Parathyroid adenoma (tissue), 2 donors: Measurements from ENCODE around the gene DOCK2.

ENCODE experiments used
- H2AFZ ChIP-seq: fragments of 300-600 bp; sonication (generic); one replicate; pipeline ENCODE4 v1.7.0; 2017; ENCODE audit warnings: antibody characterized with exemption, mild to moderate bottlenecking
- H3K27ac ChIP-seq: fragments of 300-600 bp; sonication (generic); one replicate; pipeline ENCODE4 v1.7.0; 2017
- H3K27me3 ChIP-seq: fragments of 300-600 bp; sonication (generic); one replicate; pipeline ENCODE4 v1.7.0; 2017; ENCODE audit warnings: low read length; ENCODE audit not compliant: control insufficient read depth, insufficient read depth
- H3K36me3 ChIP-seq: fragments of 300-600 bp; sonication (generic); one replicate; pipeline ENCODE4 v1.7.0; 2017; ENCODE audit warnings: low read length; ENCODE audit not compliant: control insufficient read depth, insufficient read depth
- H3K4me1 ChIP-seq: fragments of 300-600 bp; sonication (generic); one replicate; pipeline ENCODE4 v1.7.0; 2017; ENCODE audit warnings: control low read depth
- H3K4me2 ChIP-seq: fragments of 300-600 bp; sonication (generic); one replicate; pipeline ENCODE4 v1.7.0; 2017; ENCODE audit warnings: low read length
- H3K4me3 ChIP-seq: fragments of 300-600 bp; sonication (generic); one replicate; pipeline ENCODE4 v1.7.0; 2017; ENCODE audit warnings: low read depth, low read length
- H3K79me2 ChIP-seq: fragments of 300-600 bp; sonication (generic); one replicate; pipeline ENCODE4 v1.7.0; 2017; ENCODE audit warnings: control low read depth
- H3K9ac ChIP-seq: fragments of 300-600 bp; sonication (generic); one replicate; pipeline ENCODE4 v1.7.0; 2017; ENCODE audit warnings: mild to moderate bottlenecking
- H3K9me3 ChIP-seq: fragments of 300-600 bp; sonication (generic); one replicate; pipeline ENCODE4 v1.7.0; 2017; ENCODE audit warnings: low read length; ENCODE audit not compliant: control insufficient read depth
- CTCF ChIP-seq: fragments of 300-600 bp; sonication (generic); IDR thresholded peaks from one replicate; pipeline ENCODE4 v1.7.0; 2017; ENCODE audit warnings: antibody characterized with exemption, mild to moderate bottlenecking
- donor health status: primary hyperparathyroidism.

DOCK2 gene

GRCh38 chr5:169788168-169788567, 151.1 kb downstream of the DOCK2 start:
- Histone ChIP-seq H3K27ac (no peak overlapping the region), H3K79me2 (no peaks in the 10 kb centered on the region), H3K4me2 (no peak overlapping the region), H3K27me3 (no peaks in the 10 kb centered on the region), H2AFZ (no peak overlapping the region), H3K4me1 (no peaks in the 10 kb centered on the region), H3K36me3 (no peaks in the 10 kb centered on the region), H3K9ac (no peak overlapping the region), H3K9me3 (no peaks in the 10 kb centered on the region), H3K4me3 (no peak overlapping the region)
- TF ChIP-seq CTCF, result no peak

GRCh38 chr5:169789417-169789940, 152.4 kb downstream of the DOCK2 start:
- no peak overlapping the region for H3K27ac ChIP-seq
- no peaks in the 10 kb centered on the region for H3K79me2 ChIP-seq

GRCh38 chr5:169791251-169791650, 154.2 kb downstream of the DOCK2 start:
- no peak for TF ChIP-seq CTCF
- Histone ChIP-seq H3K4me2 (no peak overlapping the region), H3K79me2 (no peaks in the 10 kb centered on the region), H3K9ac (no peak overlapping the region), H3K27ac (no peak overlapping the region), H3K27me3 (no peaks in the 10 kb centered on the region), H3K9me3 (no peaks in the 10 kb centered on the region), H2AFZ (no peak overlapping the region), H3K4me3 (no peak overlapping the region), H3K4me1 (no peaks in the 10 kb centered on the region), H3K36me3 (no peaks in the 10 kb centered on the region)

More at GRCh38 chr5:169789417-169789940, 152.4 kb downstream of the DOCK2 start:
- Histone ChIP-seq H3K36me3 (no peaks in the 10 kb centered on the region), H3K4me3 (no peak overlapping the region), H2AFZ (no peak overlapping the region), H3K9me3 (no peaks in the 10 kb centered on the region), H3K4me1 (no peaks in the 10 kb centered on the region), H3K27me3 (no peaks in the 10 kb centered on the region), H3K4me2 (no peak overlapping the region), H3K9ac (no peak overlapping the region)
- TF ChIP-seq CTCF, result no peak

- no peaks in the 10 kb centered on the region for H3K4me1 ChIP-seq
- no peak overlapping the region for H2AFZ ChIP-seq
- no peak overlapping the region for H3K9ac ChIP-seq
- no peak overlapping the region for H3K4me2 ChIP-seq
- H3K27ac ChIP-seq, result no peak overlapping the region
- no peaks in the 10 kb centered on the region for H3K79me2 ChIP-seq
- TF ChIP-seq CTCF, result no peak
- no peaks in the 10 kb centered on the region for H3K9me3 ChIP-seq
- H3K4me3 ChIP-seq, result no peak overlapping the region
- no peaks in the 10 kb centered on the region for H3K27me3 ChIP-seq
- H3K36me3 ChIP-seq, result no peaks in the 10 kb centered on the region
Measured at GRCh38 chr5:169795338-169795737, 158.3 kb downstream of the DOCK2 start.

DNA sequence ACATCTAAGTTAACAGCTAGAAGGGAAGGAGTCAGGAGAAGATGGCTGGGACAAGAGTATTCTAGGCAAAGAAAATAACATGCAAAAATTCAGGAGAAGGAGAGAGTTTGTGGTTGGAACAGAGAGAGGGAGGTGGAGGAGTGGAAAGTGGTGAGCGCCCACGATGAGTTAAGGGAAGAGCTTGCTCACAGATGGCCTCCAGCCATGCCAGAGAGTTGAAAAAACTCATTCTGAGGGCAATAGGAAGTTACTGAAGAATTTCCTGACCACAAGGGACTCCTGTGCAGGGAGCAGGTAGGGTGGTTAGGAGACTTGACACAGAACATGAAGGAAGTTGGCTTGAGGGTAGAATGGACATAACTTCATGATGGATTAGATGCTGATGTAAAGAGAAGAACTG, 159.7 kb downstream of the DOCK2 start:
- Histone ChIP-seq H3K36me3 (no peaks in the 10 kb centered on the region), H3K4me3 (no peak overlapping the region), H3K9ac (no peak overlapping the region), H3K27me3 (no peaks in the 10 kb centered on the region), H3K4me2 (no peak overlapping the region), H3K79me2 (no peaks in the 10 kb centered on the region), H2AFZ (no peak overlapping the region), H3K27ac (no peak overlapping the region), H3K4me1 (no peaks in the 10 kb centered on the region), H3K9me3 (no peaks in the 10 kb centered on the region)
- TF ChIP-seq CTCF, result no peak
